Renal cortex interstitium (tissue), 11 donors: ENCODE data around the gene PTPN6. TPM values are rescaled to one million over a fixed set of nuclear protein-coding genes. Genes with fewer than 3 reads are reported as not detected.

Source experiments
- DNase-seq, 11 donors: peaks; one replicate each; pipeline ENCODE4 v3.0.0-alpha.2; 2013; ENCODE audit warnings: low read depth in 9 of 11, low spot score in 4 of 11; ENCODE audit errors: extremely low read depth in 1 of 11
- polyA plus RNA-seq, 3 donors: library from polyadenylated mRNA; unstranded; fragments of 120-200 nt; gene quantifications; one replicate each; pipeline ENCODE4 v1.2.1, GENCODE V29; 2013; ENCODE audit not compliant: insufficient read length in 3 of 3

Gene PTPN6
- polyA plus RNA-seq, 3 donors, result 18.7 to 27.0 (median 22.3) TPM

GRCh38 chr12:6919588-6919987 lies 31.6 kb upstream of the PTPN6 start:
- no peak for DNase-seq

- DNase-seq, result no peak
Observed at GRCh38 chr12:6921539-6921938, 29.6 kb upstream of the PTPN6 start.

- DNase-seq, result no peak
Observed at GRCh38 chr12:6921996-6922946, 28.9 kb upstream of the PTPN6 start.

- no peak for DNase-seq
Observed at GRCh38 chr12:6923003-6923732, 28.0 kb upstream of the PTPN6 start.

- DNase-seq, result no peak
Observed at GRCh38 chr12:6923851-6924250, 27.3 kb upstream of the PTPN6 start.

- no peak for DNase-seq
Observed at GRCh38 chr12:6925239-6925539, 26.0 kb upstream of the PTPN6 start.

GRCh38 chr12:6925540-6926279 lies 25.4 kb upstream of the PTPN6 start:
- DNase-seq, result peak in 1 of 11 donors; percentile 62

GRCh38 chr12:6927379-6928021 lies 23.7 kb upstream of the PTPN6 start, which contains the start of gene ATN1:
Gene ATN1 (plus strand): TSS chr12:6927959. CDS start chr12:6934002, 6,043 bp downstream.
- peak in 9 of 11 donors; percentile 79 to 89 (median 86) for DNase-seq

- no peak for DNase-seq
Observed at GRCh38 chr12:6928022-6928702, 23.0 kb upstream of the PTPN6 start.

GRCh38 chr12:6928703-6929407 lies 22.3 kb upstream of the PTPN6 start:
- no peak for DNase-seq

GRCh38 chr12:6929466-6930452 lies 21.4 kb upstream of the PTPN6 start:
- DNase-seq, result no peak

GRCh38 chr12:6932766-6933165 lies 18.4 kb upstream of the PTPN6 start:
- DNase-seq, result no peak

GRCh38 chr12:6934110-6934509 lies 17.0 kb upstream of the PTPN6 start:
- no peak for DNase-seq

GRCh38 chr12:6935371-6936193 lies 15.6 kb upstream of the PTPN6 start:
- DNase-seq, result no peak

- no peak for DNase-seq
Observed at GRCh38 chr12:6936194-6936635, 14.9 kb upstream of the PTPN6 start.
